ENCODE measurements around the gene LANCL2.

DNA sequence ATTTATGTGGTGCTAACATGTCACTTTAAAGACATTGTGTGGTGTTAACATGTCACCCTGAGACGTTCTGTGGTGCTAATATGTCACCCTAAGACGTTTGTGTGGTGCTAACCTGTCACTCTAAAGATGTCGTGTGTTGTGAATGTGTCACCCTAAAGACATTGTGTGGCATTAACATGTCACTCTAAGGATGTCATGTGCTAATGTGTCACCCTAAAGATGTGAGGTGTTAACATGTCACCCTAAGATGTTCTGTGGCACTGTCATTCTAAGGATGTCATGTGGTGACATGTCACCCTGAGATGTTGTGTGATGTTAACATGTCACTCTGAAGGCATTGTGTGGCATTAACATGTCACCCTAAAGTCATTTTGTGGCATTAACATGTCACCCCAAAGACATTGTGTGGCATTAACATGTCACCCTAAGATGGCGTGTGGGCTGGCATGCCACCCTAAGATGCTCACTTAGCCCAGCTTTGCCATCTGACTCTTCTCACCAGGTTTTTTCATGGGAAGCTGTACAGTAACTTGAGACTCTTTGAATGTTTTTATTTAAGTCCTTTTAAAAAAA is 45.6 kb downstream of the LANCL2 start:
- TF ChIP-seq EZH2phosphoT487 (IDR thresholded peaks at IDR 0.05; ENCODE audit: low read depth), result no peak
- TF ChIP-seq, protein P1, sequence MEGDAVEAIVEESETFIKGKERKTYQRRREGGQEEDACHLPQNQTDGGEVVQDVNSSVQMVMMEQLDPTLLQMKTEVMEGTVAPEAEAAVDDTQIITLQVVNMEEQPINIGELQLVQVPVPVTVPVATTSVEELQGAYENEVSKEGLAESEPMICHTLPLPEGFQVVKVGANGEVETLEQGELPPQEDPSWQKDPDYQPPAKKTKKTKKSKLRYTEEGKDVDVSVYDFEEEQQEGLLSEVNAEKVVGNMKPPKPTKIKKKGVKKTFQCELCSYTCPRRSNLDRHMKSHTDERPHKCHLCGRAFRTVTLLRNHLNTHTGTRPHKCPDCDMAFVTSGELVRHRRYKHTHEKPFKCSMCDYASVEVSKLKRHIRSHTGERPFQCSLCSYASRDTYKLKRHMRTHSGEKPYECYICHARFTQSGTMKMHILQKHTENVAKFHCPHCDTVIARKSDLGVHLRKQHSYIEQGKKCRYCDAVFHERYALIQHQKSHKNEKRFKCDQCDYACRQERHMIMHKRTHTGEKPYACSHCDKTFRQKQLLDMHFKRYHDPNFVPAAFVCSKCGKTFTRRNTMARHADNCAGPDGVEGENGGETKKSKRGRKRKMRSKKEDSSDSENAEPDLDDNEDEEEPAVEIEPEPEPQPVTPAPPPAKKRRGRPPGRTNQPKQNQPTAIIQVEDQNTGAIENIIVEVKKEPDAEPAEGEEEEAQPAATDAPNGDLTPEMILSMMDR (IDR thresholded peaks at IDR 0.05; ENCODE audit: low read depth, low read length), result no peak

All from OCI-LY3 (cell line).